CD4-positive, alpha-beta memory T cell (primary cell): ENCODE data around the gene CCDC194. TPM values are rescaled to one million over a fixed set of nuclear protein-coding genes. Genes with fewer than 3 reads are reported as not detected.

ENCODE experiments used
- CTCF ChIA-PET: fragments of 350-600 bp; sonication (Branson Sonifier 250); formaldehyde crosslinking; loops from one replicate; lab custom pipeline; 2021; ENCODE audit warnings: inconsistent platforms; ENCODE audit not compliant: partially characterized antibody; lab: Charles Lee
- POLR2A ChIA-PET: fragments of 350-600 bp; sonication (Branson Sonifier 250); formaldehyde crosslinking; loops from one replicate; lab custom pipeline; 2021; ENCODE audit not compliant: partially characterized antibody; lab: Charles Lee
- DNase-seq, 5 donors: peaks; one replicate each; pipeline versions ENCODE4 v3.0.0 to v3.0.0-alpha.2; 2020 to 2022; ENCODE audit warnings: mixed read lengths in 1 of 5
- H3K27ac ChIP-seq: one replicate; pipeline ENCODE4 v1.7.0; 2013; ENCODE audit warnings: low read depth, low read length
- H3K27me3 ChIP-seq: 2 replicates; pipeline ENCODE4 v1.7.0; 2013; ENCODE audit warnings: mild to moderate bottlenecking, low read length, moderate library complexity; ENCODE audit not compliant: insufficient read depth
- H3K36me3 ChIP-seq: 2 replicates; pipeline ENCODE4 v1.7.0; 2013; ENCODE audit warnings: mild to moderate bottlenecking, low read length, moderate library complexity; ENCODE audit not compliant: insufficient read depth
- H3K4me1 ChIP-seq: 2 replicates; pipeline ENCODE4 v1.7.0; 2013; ENCODE audit warnings: mild to moderate bottlenecking, low read length, moderate library complexity; ENCODE audit not compliant: insufficient read depth
- H3K4me3 ChIP-seq, 2 donors: one replicate each; pipeline ENCODE4 v1.7.0; 2013; ENCODE audit warnings: low read length in 2 of 2, mild to moderate bottlenecking in 1 of 2
- H3K9me3 ChIP-seq, 2 donors: one replicate each; pipeline ENCODE4 v1.7.0; 2013; ENCODE audit warnings: low read length in 2 of 2, control low read depth in 1 of 2; ENCODE audit not compliant: control insufficient read depth in 1 of 2
- H3K27ac Mint-ChIP-seq, 7 donors: one replicate each; pipeline ENCODE4 v1.8.0; 2020 to 2021; ENCODE audit warnings: mixed read lengths in 7 of 7, mild to moderate bottlenecking in 6 of 7, inconsistent platforms in 3 of 7, moderate library complexity in 3 of 7
- H3K27me3 Mint-ChIP-seq, 2 donors: one replicate each; pipeline ENCODE4 v1.8.0; 2020 to 2021; ENCODE audit warnings: mixed read lengths in 2 of 2
- H3K36me3 Mint-ChIP-seq, 2 donors: one replicate each; pipeline ENCODE4 v1.8.0; 2020 to 2021; ENCODE audit warnings: mixed read lengths in 2 of 2, inconsistent platforms in 1 of 2, mild to moderate bottlenecking in 1 of 2
- H3K4me1 Mint-ChIP-seq, 4 donors: one replicate each; pipeline ENCODE4 v1.8.0; 2020 to 2021; ENCODE audit warnings: mixed read lengths in 4 of 4, mild to moderate bottlenecking in 1 of 4
- H3K4me3 Mint-ChIP-seq, 8 donors: one replicate each; pipeline ENCODE4 v1.8.0; 2020 to 2021; ENCODE audit warnings: mixed read lengths in 8 of 8, mild to moderate bottlenecking in 7 of 8, moderate library complexity in 6 of 8, inconsistent platforms in 3 of 8
- H3K9me3 Mint-ChIP-seq, 8 donors: one replicate each; pipeline ENCODE4 v1.8.0; 2020 to 2021; ENCODE audit warnings: mixed read lengths in 8 of 8, mild to moderate bottlenecking in 5 of 8, inconsistent platforms in 3 of 8, moderate library complexity in 1 of 8
- intact Hi-C: fragments of 100-400 bp; cut with micrococcal nuclease; formaldehyde crosslinking; loops from one replicate; pipeline ENCODE4 v1.15.1; 2023
- polyA plus RNA-seq, 2 donors: library from polyadenylated mRNA; unstranded; fragments of 300-500 nt; fragmentation: Illumina TruSeq; gene quantifications; one replicate each; pipeline ENCODE4 v1.2.3, GENCODE V29; 2021
- total RNA-seq, 2 experiments: library from RNA; stranded (reverse); gene quantifications; one replicate each; pipeline ENCODE4 v1.2.3, GENCODE V29; 2021

CCDC194 gene
- total and polyA plus RNA-seq, 4 experiments from 2014 or later: 2.5 to 3.3 TPM; not detected in 2

DNA sequence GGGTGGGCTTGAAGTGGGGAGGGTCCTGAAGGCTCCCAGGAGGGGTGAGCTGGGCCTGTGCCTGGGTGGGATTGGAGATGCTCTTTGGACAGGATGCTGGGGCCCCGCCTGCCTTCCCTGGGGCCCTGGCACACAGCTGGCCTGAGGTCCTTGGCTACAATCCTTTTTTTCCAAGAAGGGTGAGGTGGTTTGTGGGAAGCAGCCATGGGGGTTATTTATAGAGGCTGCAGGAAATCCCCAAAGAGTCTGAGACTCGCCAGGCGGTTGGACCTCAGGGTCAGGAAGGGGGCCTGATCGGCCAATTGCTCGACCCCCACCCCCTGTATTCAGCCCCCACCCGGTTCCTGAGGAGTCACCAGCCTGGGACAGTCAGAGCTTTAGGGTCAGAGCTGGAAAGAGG, 46.6 kb downstream of the CCDC194 start:
- intact Hi-C loops: no loop called here

DNA sequence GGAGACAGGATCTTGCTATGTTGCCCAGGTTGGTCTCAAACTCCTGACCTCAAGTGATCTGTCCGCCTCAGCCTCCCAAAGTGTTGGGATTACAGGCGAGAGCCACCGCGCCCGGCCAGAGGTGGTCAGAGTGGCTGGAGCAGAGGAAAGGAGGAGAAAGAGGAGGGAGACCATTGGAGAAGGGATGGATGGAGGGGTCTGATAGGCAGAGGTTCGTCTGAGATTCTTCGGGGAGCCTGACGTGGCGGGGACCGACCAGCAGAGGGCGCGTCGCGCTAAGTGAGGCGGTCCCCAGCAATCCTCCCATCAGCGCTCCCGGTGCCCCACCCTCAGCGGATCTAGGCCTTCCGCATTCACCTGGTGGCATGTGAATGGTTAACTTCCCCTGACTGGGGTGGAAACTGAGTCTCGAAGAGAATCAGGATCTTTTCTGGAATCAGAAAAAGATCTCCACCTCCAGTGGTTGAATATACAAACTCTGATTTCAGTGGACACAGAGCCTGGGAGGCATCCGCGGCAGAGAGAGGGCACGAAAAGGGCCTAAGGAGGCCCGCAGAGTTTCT, 47.8 kb downstream of the CCDC194 start:
- Mint-ChIP-seq H3K27ac (peak overlapping the region in 1 of 7 donors; percentile 46), H3K4me1 (peaks cover 5 to 7% (median 6%) of the 10 kb centered on the region in 4 donors), H3K4me3 (peak overlapping the region in 1 of 8 donors; percentile 29), H3K9me3 (no peaks in the 10 kb centered on the region), H3K27me3 (peaks cover 10 to 11% of the 10 kb centered on the region in 2 donors), H3K36me3 (no peaks in the 10 kb centered on the region)
- intact Hi-C loops: loop anchor here (1.0 kb wide), 3 partner anchors 9 to 54 kb away; partner anchors contain the start of gene GTPBP3
- no peaks in the 10 kb centered on the region for H3K4me1 ChIP-seq
- DNase-seq: peak in 4 of 5 donors; percentile 66 to 71 (median 68)
- no peaks in the 10 kb centered on the region for H3K27me3 ChIP-seq
- H3K4me3 ChIP-seq: no peak overlapping the region
- no peak overlapping the region for H3K27ac ChIP-seq
- H3K9me3 ChIP-seq: no peaks in the 10 kb centered on the region
- ChIA-PET POLR2A (interaction anchor here (1.0 kb wide), 1 partner anchor 11 kb away, joined by 4 read pairs; no protein-coding TSS in a partner anchor), CTCF (interaction anchor here (0.7 to 4.0 kb wide), 16 partner anchors 10 to 119 kb away, joined by 3 to 24 read pairs (median 4); partner anchors contain the start of genes ANO8 and DDA1)
- H3K36me3 ChIP-seq: no peaks in the 10 kb centered on the region

More for the DNA sequence above, 46.6 kb downstream of the CCDC194 start:
- Mint-ChIP-seq H3K4me3 (no peak overlapping the region), H3K27ac (no peak overlapping the region), H3K27me3 (peaks cover 10 to 16% of the 10 kb centered on the region in 2 donors), H3K9me3 (no peaks in the 10 kb centered on the region), H3K4me1 (peaks cover 5 to 11% (median 8%) of the 10 kb centered on the region in 4 donors), H3K36me3 (no peaks in the 10 kb centered on the region)
- no peak for DNase-seq
- POLR2A ChIA-PET: no interaction called here
- no peaks in the 10 kb centered on the region for H3K36me3 ChIP-seq
- no peak overlapping the region for H3K4me3 ChIP-seq
- CTCF ChIA-PET: interaction anchor here (0.7 to 4.0 kb wide), 6 partner anchors 12 to 118 kb away, joined by 4 to 24 read pairs (median 10); partner anchors contain the start of genes ANO8 and MVB12A
- H3K4me1 ChIP-seq: no peaks in the 10 kb centered on the region
- no peaks in the 10 kb centered on the region for H3K27me3 ChIP-seq
- no peak overlapping the region for H3K27ac ChIP-seq
- no peaks in the 10 kb centered on the region for H3K9me3 ChIP-seq

DNA sequence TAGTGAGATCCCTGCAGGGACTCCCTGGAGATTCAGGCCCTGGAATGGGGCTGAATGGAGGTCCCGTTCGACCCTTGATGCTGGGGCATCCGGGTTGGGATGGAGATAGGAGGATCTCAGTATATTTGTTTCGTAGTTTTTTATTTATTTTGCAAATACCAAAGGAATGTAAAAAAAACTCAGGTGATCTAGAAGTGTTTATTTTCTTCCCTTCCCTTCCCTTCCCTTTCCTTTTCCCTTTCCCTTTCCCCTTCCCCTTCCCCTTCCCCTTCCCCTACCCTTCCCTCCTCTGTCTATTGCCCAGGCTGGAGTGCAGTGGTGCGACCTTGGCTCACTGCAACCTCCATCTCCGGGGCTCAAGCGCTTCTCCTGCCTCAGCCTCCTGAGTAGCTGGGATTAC, 52.2 kb downstream of the CCDC194 start:
- POLR2A ChIA-PET: no interaction called here
- H3K36me3 ChIP-seq: no peaks in the 10 kb centered on the region
- no peak overlapping the region for H3K4me3 ChIP-seq
- Mint-ChIP-seq H3K27ac (no peak overlapping the region), H3K4me1 (peaks cover 10 to 27% (median 17%) of the 10 kb centered on the region in 4 donors), H3K4me3 (no peak overlapping the region), H3K27me3 (no peaks in the 10 kb centered on the region), H3K36me3 (peaks cover 0 to 7% of the 10 kb centered on the region in 2 donors), H3K9me3 (no peaks in the 10 kb centered on the region)
- H3K27me3 ChIP-seq: no peaks in the 10 kb centered on the region
- H3K4me1 ChIP-seq: peaks cover 16% of the 10 kb centered on the region
- no peaks in the 10 kb centered on the region for H3K9me3 ChIP-seq
- CTCF ChIA-PET: interaction anchor here (2.9 kb wide), 1 partner anchor 45 kb away, joined by 8 read pairs; no protein-coding TSS in a partner anchor
- DNase-seq: no peak
- H3K27ac ChIP-seq: no peak overlapping the region
- intact Hi-C loops: no loop called here

DNA sequence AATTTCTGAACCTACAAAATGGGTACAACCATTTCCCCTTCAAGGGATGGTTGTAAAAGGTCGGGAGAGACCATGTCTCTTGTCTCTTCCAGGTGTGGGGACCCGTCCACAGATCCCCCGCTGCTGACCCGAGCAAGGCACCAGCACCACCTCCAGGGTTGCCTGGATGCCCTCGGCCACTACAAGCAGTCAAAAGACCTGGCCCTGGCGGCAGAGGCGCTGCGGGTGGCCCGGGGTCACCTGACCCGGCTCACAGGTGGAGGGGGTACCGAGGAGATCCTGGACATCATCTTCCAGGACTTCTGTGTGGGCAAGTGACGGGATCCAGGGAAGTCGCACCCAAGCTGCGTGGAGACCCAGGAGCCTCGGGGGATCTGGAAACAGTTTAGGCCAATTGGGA, 52.6 kb downstream of the CCDC194 start:
- Mint-ChIP-seq H3K27me3 (no peaks in the 10 kb centered on the region), H3K36me3 (peaks cover 0 to 8% of the 10 kb centered on the region in 2 donors), H3K27ac (no peak overlapping the region), H3K4me3 (no peak overlapping the region), H3K4me1 (peaks cover 11 to 30% (median 19%) of the 10 kb centered on the region in 4 donors), H3K9me3 (no peaks in the 10 kb centered on the region)
- Histone ChIP-seq H3K4me3 (no peak overlapping the region), H3K4me1 (peaks cover 20% of the 10 kb centered on the region), H3K9me3 (no peaks in the 10 kb centered on the region), H3K36me3 (no peaks in the 10 kb centered on the region), H3K27me3 (no peaks in the 10 kb centered on the region), H3K27ac (no peak overlapping the region)
- POLR2A ChIA-PET: no interaction called here
- intact Hi-C loops: no loop called here
- CTCF ChIA-PET: interaction anchor here (2.9 kb wide), 1 partner anchor 45 kb away, joined by 8 read pairs; no protein-coding TSS in a partner anchor
- no peak for DNase-seq

DNA sequence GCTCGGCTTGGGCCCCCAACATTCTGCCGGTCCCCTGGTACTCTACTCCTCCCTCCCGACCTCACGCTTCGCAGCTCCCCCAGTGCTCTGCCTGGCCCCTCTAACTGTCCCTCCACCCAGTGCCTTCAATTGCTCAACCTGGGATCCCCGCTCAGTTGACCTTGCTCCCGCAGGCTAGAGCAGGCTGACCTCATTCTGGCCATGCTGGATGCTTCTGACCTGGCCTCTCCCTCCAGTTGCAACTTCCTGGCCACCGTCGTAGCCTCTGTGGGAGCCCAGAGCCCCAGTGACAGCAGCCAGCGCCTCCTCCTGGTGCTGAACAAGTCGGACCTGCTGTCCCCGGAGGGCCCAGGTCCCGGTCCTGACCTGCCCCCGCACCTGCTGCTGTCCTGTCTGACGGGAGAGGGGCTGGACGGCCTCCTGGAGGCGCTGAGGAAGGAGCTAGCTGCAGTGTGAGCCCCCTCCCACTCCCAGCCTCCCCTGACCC, 53.1 kb downstream of the CCDC194 start:
- Histone ChIP-seq H3K36me3 (no peaks in the 10 kb centered on the region), H3K4me1 (peaks cover 20% of the 10 kb centered on the region), H3K27me3 (no peaks in the 10 kb centered on the region), H3K9me3 (no peaks in the 10 kb centered on the region), H3K4me3 (no peak overlapping the region), H3K27ac (no peak overlapping the region)
- no peak for DNase-seq
- POLR2A ChIA-PET: no interaction called here
- H3K4me1 Mint-ChIP-seq: peaks cover 7 to 30% (median 16%) of the 10 kb centered on the region in 4 donors
- CTCF ChIA-PET: interaction anchor here (2.9 kb wide), 1 partner anchor 46 kb away, joined by 8 read pairs; no protein-coding TSS in a partner anchor
- no peak overlapping the region for H3K27ac Mint-ChIP-seq
- intact Hi-C loops: no loop called here
- peaks cover 0 to 8% of the 10 kb centered on the region in 2 donors for H3K36me3 Mint-ChIP-seq
- no peak overlapping the region for H3K4me3 Mint-ChIP-seq
- no peaks in the 10 kb centered on the region for H3K9me3 Mint-ChIP-seq
- H3K27me3 Mint-ChIP-seq: no peaks in the 10 kb centered on the region

Other genes with a start within 250 kb of the CCDC194 start
- 10 to 100 TPM; 38.1 to 42.8 TPM for gene USE1, start 178.8 kb downstream of the CCDC194 start, total RNA-seq
- gene USE1, start 178.8 kb downstream of the CCDC194 start, polyA plus RNA-seq: 10 to 100 TPM; 36.5 to 44.3 TPM
- gene OCEL1, start 168.0 kb downstream of the CCDC194 start, total RNA-seq: 10 to 100 TPM; 23.9 to 29.3 TPM
- 10 to 100 TPM; 37.8 to 38.0 TPM for gene OCEL1, start 168.0 kb downstream of the CCDC194 start, polyA plus RNA-seq
- gene NR2F6, start 148.3 kb downstream of the CCDC194 start, total RNA-seq: 1 to 10 TPM; 7.1 TPM
- 1 to 10 TPM; 1.2 to 2.3 TPM for gene NR2F6, start 148.3 kb downstream of the CCDC194 start, polyA plus RNA-seq
- gene USHBP1, start 129.5 kb downstream of the CCDC194 start, total RNA-seq: under 1 TPM in 1 of 2 experiments, not detected in 1; 0.33 TPM
- gene USHBP1, start 129.5 kb downstream of the CCDC194 start, polyA plus RNA-seq: under 1 TPM in 1 of 2 donors, not detected in 1; 0.10 TPM
- 100 to 1,000 TPM; 101 to 112 TPM for gene BABAM1, start 126.8 kb downstream of the CCDC194 start, total RNA-seq
- 100 to 1,000 TPM in 1 of 2 donors, 10 to 100 TPM in 1; 92.0 to 171 TPM for gene BABAM1, start 126.8 kb downstream of the CCDC194 start, polyA plus RNA-seq
- 1 to 10 TPM; 2.8 to 5.1 TPM for gene ANKLE1, start 112.3 kb downstream of the CCDC194 start, total RNA-seq
- under 1 TPM; 0.41 to 0.80 TPM for gene ANKLE1, start 112.3 kb downstream of the CCDC194 start, polyA plus RNA-seq
- gene ABHD8, start 90.8 kb downstream of the CCDC194 start, total RNA-seq: 10 to 100 TPM in 1 of 2 experiments, 1 to 10 TPM in 1; 9.3 to 10.1 TPM
- gene ABHD8, start 90.8 kb downstream of the CCDC194 start, polyA plus RNA-seq: 1 to 10 TPM; 6.0 to 7.9 TPM
- gene MRPL34, start 88.3 kb downstream of the CCDC194 start, total RNA-seq: 10 to 100 TPM; 69.4 to 74.1 TPM
- gene MRPL34, start 88.3 kb downstream of the CCDC194 start, polyA plus RNA-seq: 100 to 1,000 TPM; 231 to 250 TPM
- 10 to 100 TPM; 36.4 to 42.6 TPM for gene DDA1, start 84.6 kb downstream of the CCDC194 start, total RNA-seq
- gene DDA1, start 84.6 kb downstream of the CCDC194 start, polyA plus RNA-seq: 10 to 100 TPM; 31.6 to 42.6 TPM
- 10 to 100 TPM; 17.7 to 21.5 TPM for gene ANO8, start 59.3 kb downstream of the CCDC194 start, total RNA-seq
- under 1 TPM in 1 of 2 donors, not detected in 1; 0.11 TPM for gene ANO8, start 59.3 kb downstream of the CCDC194 start, polyA plus RNA-seq
- gene GTPBP3, start 56.6 kb downstream of the CCDC194 start, total RNA-seq: 10 to 100 TPM; 53.7 to 58.4 TPM
- gene GTPBP3, start 56.6 kb downstream of the CCDC194 start, polyA plus RNA-seq: 10 to 100 TPM in 1 of 2 donors, 1 to 10 TPM in 1; 6.4 to 12.7 TPM
- under 1 TPM in 1 of 2 experiments, not detected in 1; 0.23 TPM for gene PLVAP, start 16.9 kb downstream of the CCDC194 start, total RNA-seq
- not detected for gene PLVAP, start 16.9 kb downstream of the CCDC194 start, polyA plus RNA-seq
- 10 to 100 TPM; 55.9 TPM for gene BST2, start 11.4 kb upstream of the CCDC194 start, total RNA-seq
- gene BST2, start 11.4 kb upstream of the CCDC194 start, polyA plus RNA-seq: 100 to 1,000 TPM; 143 to 173 TPM
- 10 to 100 TPM; 35.4 to 38.0 TPM for gene MVB12A, start 25.9 kb upstream of the CCDC194 start, total RNA-seq
- gene MVB12A, start 25.9 kb upstream of the CCDC194 start, polyA plus RNA-seq: 10 to 100 TPM; 29.5 to 32.6 TPM
- gene TMEM221, start 54.5 kb upstream of the CCDC194 start, total RNA-seq: not detected
- gene TMEM221, start 54.5 kb upstream of the CCDC194 start, polyA plus RNA-seq: under 1 TPM in 1 of 2 donors, not detected in 1; 0.09 TPM
- not detected for gene NXNL1, start 66.7 kb upstream of the CCDC194 start, total RNA-seq
- not detected for gene NXNL1, start 66.7 kb upstream of the CCDC194 start, polyA plus RNA-seq
- 10 to 100 TPM in 1 of 2 experiments, 1 to 10 TPM in 1; 9.2 to 10.1 TPM for gene SLC27A1, start 76.3 kb upstream of the CCDC194 start, total RNA-seq
- 1 to 10 TPM; 5.2 to 6.6 TPM for gene SLC27A1, start 76.3 kb upstream of the CCDC194 start, polyA plus RNA-seq
- 10 to 100 TPM; 76.3 to 80.0 TPM for gene PGLS, start 117.5 kb upstream of the CCDC194 start, total RNA-seq
- 10 to 100 TPM; 39.7 to 61.1 TPM for gene PGLS, start 117.5 kb upstream of the CCDC194 start, polyA plus RNA-seq
- gene COLGALT1, start 161.5 kb upstream of the CCDC194 start, total RNA-seq: 10 to 100 TPM; 68.3 to 74.7 TPM
- gene COLGALT1, start 161.5 kb upstream of the CCDC194 start, polyA plus RNA-seq: 10 to 100 TPM; 14.1 to 24.9 TPM